ENCODE data around the gene AUTS2.
A peak's percentile ranks its signal among the peaks of the same experiment; 100 is the strongest.

Gene AUTS2

GRCh38 chr7:69801729-69802682 lies 203.7 kb downstream of the AUTS2 start:
- H3K36me3 ChIP-seq (ENCODE audit: control insufficient read depth, insufficient read depth, low read length): no peaks in the 10 kb centered on the region
- DNase-seq: peak; percentile 95
- no peak overlapping the region for H3K4me2 ChIP-seq (ENCODE audit: low read length)
- H4K5ac ChIP-seq (ENCODE audit: low read length): no peak overlapping the region
- peak overlapping the region; percentile 46 for H2BK5ac ChIP-seq (ENCODE audit: low read length)
- H3K9ac ChIP-seq (ENCODE audit: low read length): no peak overlapping the region
- no peak overlapping the region for H3K4ac ChIP-seq (ENCODE audit: low read depth, low read length)
- no peak overlapping the region for H3K23ac ChIP-seq (ENCODE audit: low read length)
- WGBS (ENCODE audit: extremely low coverage, insufficient coverage, low lambda C conversion rate): no CpG with 5 or more reads among the region's 5 CpGs
- H2AK5ac ChIP-seq (ENCODE audit: low read length): no peak overlapping the region
- H2BK15ac ChIP-seq (replicated peaks; ENCODE audit: low read depth): no peak overlapping the region
- no peak overlapping the region for H4K8ac ChIP-seq (ENCODE audit: low read depth, low read length)
- H3K56ac ChIP-seq (ENCODE audit: low read length): peak overlapping the region; percentile 11
- H3K27me3 ChIP-seq (ENCODE audit: insufficient read depth, low read length, poor library complexity): no peaks in the 10 kb centered on the region
- H2BK120ac ChIP-seq (ENCODE audit: low read depth, low read length): no peak overlapping the region
- peaks cover 23% of the 10 kb centered on the region for H3K4me1 ChIP-seq (ENCODE audit: control insufficient read depth, low read depth, low read length)
- H3K18ac ChIP-seq (ENCODE audit: low read length): no peak overlapping the region
- no peak overlapping the region for H3K4me3 ChIP-seq (ENCODE audit: low read length)
- H3K79me2 ChIP-seq (ENCODE audit: control insufficient read depth, insufficient read depth, low read length): no peaks in the 10 kb centered on the region
- peak overlapping the region; percentile 32 for H3K27ac ChIP-seq (ENCODE audit: low read depth, low read length)
- H3K79me1 ChIP-seq (ENCODE audit: low read length): no peaks in the 10 kb centered on the region

- no peak overlapping the region for H3K18ac ChIP-seq (ENCODE audit: low read length)
- no peak overlapping the region for H3K4me3 ChIP-seq (ENCODE audit: low read length)
- no peak overlapping the region for H3K27ac ChIP-seq (ENCODE audit: low read depth, low read length)
- no peak overlapping the region for H3K56ac ChIP-seq (ENCODE audit: low read length)
- H2BK5ac ChIP-seq (ENCODE audit: low read length): no peak overlapping the region
- H4K8ac ChIP-seq (ENCODE audit: low read depth, low read length): no peak overlapping the region
- no peak overlapping the region for H3K4me2 ChIP-seq (ENCODE audit: low read length)
- H3K4ac ChIP-seq (ENCODE audit: low read depth, low read length): no peak overlapping the region
- H2AK5ac ChIP-seq (ENCODE audit: low read length): no peak overlapping the region
- H3K79me2 ChIP-seq (ENCODE audit: control insufficient read depth, insufficient read depth, low read length): no peaks in the 10 kb centered on the region
- no peak overlapping the region for H4K5ac ChIP-seq (ENCODE audit: low read length)
- H3K27me3 ChIP-seq (ENCODE audit: insufficient read depth, low read length, poor library complexity): no peaks in the 10 kb centered on the region
- H3K4me1 ChIP-seq (ENCODE audit: control insufficient read depth, low read depth, low read length): peaks cover 23% of the 10 kb centered on the region
- no peak for DNase-seq
- no peak overlapping the region for H2BK15ac ChIP-seq (replicated peaks; ENCODE audit: low read depth)
- no peak overlapping the region for H2BK120ac ChIP-seq (ENCODE audit: low read depth, low read length)
- H3K9ac ChIP-seq (ENCODE audit: low read length): no peak overlapping the region
- no peaks in the 10 kb centered on the region for H3K79me1 ChIP-seq (ENCODE audit: low read length)
- no peak overlapping the region for H3K23ac ChIP-seq (ENCODE audit: low read length)
- H3K36me3 ChIP-seq (ENCODE audit: control insufficient read depth, insufficient read depth, low read length): no peaks in the 10 kb centered on the region
- no CpG with 5 or more reads among the region's 5 CpGs for WGBS (ENCODE audit: extremely low coverage, insufficient coverage, low lambda C conversion rate)
These were observed 205.6 kb downstream of the AUTS2 start for GRCh38 chr7:69803699-69804516.

- H2BK15ac ChIP-seq (replicated peaks; ENCODE audit: low read depth): no peak overlapping the region
- H2AK5ac ChIP-seq (ENCODE audit: low read length): no peak overlapping the region
- H4K5ac ChIP-seq (ENCODE audit: low read length): no peak overlapping the region
- no peak overlapping the region for H2BK120ac ChIP-seq (ENCODE audit: low read depth, low read length)
- H3K36me3 ChIP-seq (ENCODE audit: control insufficient read depth, insufficient read depth, low read length): no peaks in the 10 kb centered on the region
- WGBS (ENCODE audit: extremely low coverage, insufficient coverage, low lambda C conversion rate): no CpG with 5 or more reads among the region's 2 CpGs
- H3K4me2 ChIP-seq (ENCODE audit: low read length): no peak overlapping the region
- peak; percentile 58 for DNase-seq
- no peak overlapping the region for H3K23ac ChIP-seq (ENCODE audit: low read length)
- no peak overlapping the region for H3K18ac ChIP-seq (ENCODE audit: low read length)
- H3K79me2 ChIP-seq (ENCODE audit: control insufficient read depth, insufficient read depth, low read length): no peaks in the 10 kb centered on the region
- H3K4ac ChIP-seq (ENCODE audit: low read depth, low read length): peak overlapping the region; percentile 43
- H3K56ac ChIP-seq (ENCODE audit: low read length): no peak overlapping the region
- no peaks in the 10 kb centered on the region for H3K27me3 ChIP-seq (ENCODE audit: insufficient read depth, low read length, poor library complexity)
- no peak overlapping the region for H3K9ac ChIP-seq (ENCODE audit: low read length)
- no peak overlapping the region for H4K8ac ChIP-seq (ENCODE audit: low read depth, low read length)
- no peak overlapping the region for H2BK5ac ChIP-seq (ENCODE audit: low read length)
- H3K4me3 ChIP-seq (ENCODE audit: low read length): no peak overlapping the region
- no peaks in the 10 kb centered on the region for H3K79me1 ChIP-seq (ENCODE audit: low read length)
- peaks cover 23% of the 10 kb centered on the region for H3K4me1 ChIP-seq (ENCODE audit: control insufficient read depth, low read depth, low read length)
- no peak overlapping the region for H3K27ac ChIP-seq (ENCODE audit: low read depth, low read length)
These were observed 206.7 kb downstream of the AUTS2 start for GRCh38 chr7:69804962-69805361.

GRCh38 chr7:69808391-69808790 lies 210.1 kb downstream of the AUTS2 start:
- no peak overlapping the region for H3K56ac ChIP-seq (ENCODE audit: low read length)
- H4K5ac ChIP-seq (ENCODE audit: low read length): no peak overlapping the region
- H3K4me1 ChIP-seq (ENCODE audit: control insufficient read depth, low read depth, low read length): peaks cover 7% of the 10 kb centered on the region
- H2AK5ac ChIP-seq (ENCODE audit: low read length): no peak overlapping the region
- H3K36me3 ChIP-seq (ENCODE audit: control insufficient read depth, insufficient read depth, low read length): no peaks in the 10 kb centered on the region
- no peak overlapping the region for H3K4me3 ChIP-seq (ENCODE audit: low read length)
- no peak overlapping the region for H3K4ac ChIP-seq (ENCODE audit: low read depth, low read length)
- no CpG with 5 or more reads among the region's 1 CpG for WGBS (ENCODE audit: extremely low coverage, insufficient coverage, low lambda C conversion rate)
- no peak for DNase-seq
- H3K23ac ChIP-seq (ENCODE audit: low read length): no peak overlapping the region
- no peak overlapping the region for H3K4me2 ChIP-seq (ENCODE audit: low read length)
- no peak overlapping the region for H2BK120ac ChIP-seq (ENCODE audit: low read depth, low read length)
- no peaks in the 10 kb centered on the region for H3K27me3 ChIP-seq (ENCODE audit: insufficient read depth, low read length, poor library complexity)
- H3K18ac ChIP-seq (ENCODE audit: low read length): no peak overlapping the region
- H3K79me1 ChIP-seq (ENCODE audit: low read length): peaks cover 4% of the 10 kb centered on the region
- H3K9ac ChIP-seq (ENCODE audit: low read length): no peak overlapping the region
- no peak overlapping the region for H2BK5ac ChIP-seq (ENCODE audit: low read length)
- no peak overlapping the region for H3K27ac ChIP-seq (ENCODE audit: low read depth, low read length)
- H4K8ac ChIP-seq (ENCODE audit: low read depth, low read length): no peak overlapping the region
- H2BK15ac ChIP-seq (replicated peaks; ENCODE audit: low read depth): no peak overlapping the region
- H3K79me2 ChIP-seq (ENCODE audit: control insufficient read depth, insufficient read depth, low read length): no peaks in the 10 kb centered on the region

GRCh38 chr7:69811476-69812308 lies 213.4 kb downstream of the AUTS2 start:
- DNase-seq: no peak
- no peak overlapping the region for H3K27ac ChIP-seq (ENCODE audit: low read depth, low read length)
- H2BK15ac ChIP-seq (replicated peaks; ENCODE audit: low read depth): no peak overlapping the region
- H2BK120ac ChIP-seq (ENCODE audit: low read depth, low read length): no peak overlapping the region
- H3K18ac ChIP-seq (ENCODE audit: low read length): no peak overlapping the region
- no peak overlapping the region for H3K4me2 ChIP-seq (ENCODE audit: low read length)
- peaks cover 3% of the 10 kb centered on the region for H3K4me1 ChIP-seq (ENCODE audit: control insufficient read depth, low read depth, low read length)
- peaks cover 4% of the 10 kb centered on the region for H3K79me1 ChIP-seq (ENCODE audit: low read length)
- no CpG with 5 or more reads among the region's 7 CpGs for WGBS (ENCODE audit: extremely low coverage, insufficient coverage, low lambda C conversion rate)
- H3K36me3 ChIP-seq (ENCODE audit: control insufficient read depth, insufficient read depth, low read length): no peaks in the 10 kb centered on the region
- H3K79me2 ChIP-seq (ENCODE audit: control insufficient read depth, insufficient read depth, low read length): no peaks in the 10 kb centered on the region
- H3K4me3 ChIP-seq (ENCODE audit: low read length): no peak overlapping the region
- no peak overlapping the region for H2BK5ac ChIP-seq (ENCODE audit: low read length)
- H3K4ac ChIP-seq (ENCODE audit: low read depth, low read length): no peak overlapping the region
- H4K8ac ChIP-seq (ENCODE audit: low read depth, low read length): no peak overlapping the region
- H3K56ac ChIP-seq (ENCODE audit: low read length): no peak overlapping the region
- no peak overlapping the region for H3K9ac ChIP-seq (ENCODE audit: low read length)
- H3K23ac ChIP-seq (ENCODE audit: low read length): no peak overlapping the region
- H4K5ac ChIP-seq (ENCODE audit: low read length): no peak overlapping the region
- H3K27me3 ChIP-seq (ENCODE audit: insufficient read depth, low read length, poor library complexity): no peaks in the 10 kb centered on the region
- no peak overlapping the region for H2AK5ac ChIP-seq (ENCODE audit: low read length)

Measured in mesendoderm (in vitro differentiated cells).